OCI-LY3 (cell line): ENCODE results near the gene NOSTRIN.

Source experiments
- H2AFZ ChIP-seq: fragments of 200-600, 300-600 bp; shearing (Covaris generic); 2 replicates; pipeline ENCODE4 v1.6.0; 2014; ENCODE audit warnings: antibody characterized with exemption, low read depth, low read length
- H3K27ac ChIP-seq: fragments of 200-600, 300-600 bp; sonication (generic); 2 replicates; pipeline ENCODE4 v1.5.1; 2014; ENCODE audit warnings: mild to moderate bottlenecking, low read length, moderate library complexity, mixed read lengths
- H3K27me3 ChIP-seq: fragments of 200-600, 300-600 bp; sonication (generic); 2 replicates; pipeline ENCODE4 v1.6.1; 2014; ENCODE audit warnings: low read depth, low read length, mixed read lengths
- H3K36me3 ChIP-seq: fragments of 200-600, 300-600 bp; sonication (generic); replicated peaks from 2 replicates; pipeline ENCODE3; 2014; ENCODE audit warnings: low read depth, low read length, mixed read lengths
- H3K4me1 ChIP-seq: fragments of 300-600, 200-600 bp; sonication (generic); 2 replicates; pipeline ENCODE4 v1.6.1; 2014; ENCODE audit warnings: low read length, mixed read lengths
- H3K4me2 ChIP-seq: fragments of 200-600, 300-600 bp; sonication (generic); 2 replicates; pipeline ENCODE4 v1.6.1; 2014; ENCODE audit warnings: low read length, mixed read lengths
- H3K4me3 ChIP-seq: fragments of 300-600, 200-600 bp; sonication (generic); 2 replicates; pipeline ENCODE4 v1.5.1; 2014; ENCODE audit warnings: antibody characterized with exemption, mild to moderate bottlenecking, low read length, moderate library complexity
- H3K79me2 ChIP-seq: fragments of 300-600, 200-600 bp; shearing (Covaris generic); 2 replicates; pipeline ENCODE4 v1.6.1; 2014; ENCODE audit warnings: mild to moderate bottlenecking, low read length, mixed read lengths
- H3K9ac ChIP-seq: fragments of 300-600, 200-600 bp; shearing (Covaris generic); 2 replicates; pipeline ENCODE4 v1.6.0; 2014; ENCODE audit warnings: mild to moderate bottlenecking, low read length, moderate library complexity
- H3K9me3 ChIP-seq: fragments of 200-600, 300-600 bp; shearing (Covaris generic); 2 replicates; pipeline ENCODE4 v1.6.1; 2014; ENCODE audit warnings: low read length, mixed read lengths; ENCODE audit not compliant: insufficient read depth
- H4K20me1 ChIP-seq: fragments of 200-600, 300-600 bp; sonication (generic); 2 replicates; pipeline ENCODE4 v1.6.1; 2016; ENCODE audit warnings: low read length, mixed read lengths; ENCODE audit not compliant: insufficient read depth
- EZH2phosphoT487 ChIP-seq: fragments of 200-600 bp; shearing (Covaris generic); IDR thresholded peaks from 2 replicates; pipeline ENCODE4 v1.6.1; 2018; ENCODE audit warnings: antibody characterized with exemption, mixed run types, low read depth
- TF ChIP-seq, protein P1 (sequence below): fragments of 200-600, 300-600 bp; sonication (generic); IDR thresholded peaks from 2 replicates; pipeline ENCODE4 v1.5.1; 2014; ENCODE audit warnings: antibody characterized with exemption, low read length, low read depth

The NOSTRIN gene

DNA sequence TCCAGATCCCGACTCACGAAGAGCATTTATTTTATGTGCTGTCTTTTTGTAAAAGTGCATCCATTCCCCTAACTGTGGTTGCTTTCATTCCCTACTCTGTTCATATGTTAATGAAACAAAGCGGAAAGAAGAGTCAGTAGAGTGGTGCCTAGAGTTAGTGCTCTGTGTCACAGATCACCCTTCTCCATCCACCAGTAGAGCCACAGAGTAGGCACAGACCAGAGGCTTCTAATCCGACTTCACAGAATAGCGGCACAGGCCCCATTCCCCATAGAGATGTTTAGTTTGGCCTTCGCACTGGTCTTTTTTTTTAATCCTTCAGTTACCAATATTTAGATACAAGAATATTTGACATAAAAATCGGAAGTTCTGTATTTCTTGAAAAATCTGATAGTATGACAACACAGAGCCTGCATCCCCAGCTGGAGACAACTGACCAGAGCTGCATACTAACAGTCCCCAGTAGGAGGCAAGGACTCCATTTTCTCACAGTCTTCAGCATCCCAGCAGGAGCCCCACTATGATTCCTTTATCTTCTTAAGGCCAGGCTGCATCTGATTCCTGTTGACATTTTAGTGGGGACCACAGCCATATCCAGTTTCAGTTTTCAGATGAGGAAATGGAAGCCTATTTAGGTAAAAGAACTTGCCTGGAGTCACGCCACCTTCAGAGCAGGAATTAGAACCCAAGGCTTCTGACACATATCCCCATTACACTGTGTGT lies 105.7 kb downstream of the NOSTRIN start:
- Histone ChIP-seq H3K9ac (no peak overlapping the region), H3K4me1 (peaks cover 9% of the 10 kb centered on the region), H3K27me3 (peaks cover 25% of the 10 kb centered on the region), H2AFZ (no peak overlapping the region), H3K79me2 (no peaks in the 10 kb centered on the region), H3K9me3 (no peaks in the 10 kb centered on the region), H3K27ac (no peak overlapping the region), H3K4me3 (no peak overlapping the region), H4K20me1 (no peaks in the 10 kb centered on the region), H3K4me2 (no peak overlapping the region), H3K36me3 (no peaks in the 10 kb centered on the region)
- TF ChIP-seq, protein P1, sequence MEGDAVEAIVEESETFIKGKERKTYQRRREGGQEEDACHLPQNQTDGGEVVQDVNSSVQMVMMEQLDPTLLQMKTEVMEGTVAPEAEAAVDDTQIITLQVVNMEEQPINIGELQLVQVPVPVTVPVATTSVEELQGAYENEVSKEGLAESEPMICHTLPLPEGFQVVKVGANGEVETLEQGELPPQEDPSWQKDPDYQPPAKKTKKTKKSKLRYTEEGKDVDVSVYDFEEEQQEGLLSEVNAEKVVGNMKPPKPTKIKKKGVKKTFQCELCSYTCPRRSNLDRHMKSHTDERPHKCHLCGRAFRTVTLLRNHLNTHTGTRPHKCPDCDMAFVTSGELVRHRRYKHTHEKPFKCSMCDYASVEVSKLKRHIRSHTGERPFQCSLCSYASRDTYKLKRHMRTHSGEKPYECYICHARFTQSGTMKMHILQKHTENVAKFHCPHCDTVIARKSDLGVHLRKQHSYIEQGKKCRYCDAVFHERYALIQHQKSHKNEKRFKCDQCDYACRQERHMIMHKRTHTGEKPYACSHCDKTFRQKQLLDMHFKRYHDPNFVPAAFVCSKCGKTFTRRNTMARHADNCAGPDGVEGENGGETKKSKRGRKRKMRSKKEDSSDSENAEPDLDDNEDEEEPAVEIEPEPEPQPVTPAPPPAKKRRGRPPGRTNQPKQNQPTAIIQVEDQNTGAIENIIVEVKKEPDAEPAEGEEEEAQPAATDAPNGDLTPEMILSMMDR = no peak
- TF ChIP-seq EZH2phosphoT487 = no peak

DNA sequence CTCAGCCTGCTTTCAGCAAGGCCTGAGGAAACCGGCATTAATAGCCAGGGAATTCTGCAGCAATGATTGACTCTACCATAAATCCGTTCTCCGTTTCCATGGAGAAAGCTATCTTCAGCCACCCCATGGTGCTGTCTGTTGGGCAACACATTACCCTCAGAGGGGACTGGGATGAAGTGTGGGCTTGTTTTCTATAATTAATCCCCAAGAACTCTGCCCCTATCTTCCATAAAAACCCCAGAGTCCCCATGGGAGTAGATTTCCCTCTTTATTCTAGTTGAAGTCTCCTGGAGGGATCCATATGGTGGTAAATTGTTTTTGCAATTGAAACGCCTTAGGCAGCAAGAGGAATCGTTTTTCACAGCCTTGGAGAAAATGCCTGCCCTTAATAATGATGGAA lies 107.9 kb downstream of the NOSTRIN start:
- no peak overlapping the region for H3K9ac ChIP-seq
- peaks cover 27% of the 10 kb centered on the region for H3K27me3 ChIP-seq
- H3K4me1 ChIP-seq = peaks cover 9% of the 10 kb centered on the region
- H2AFZ ChIP-seq = no peak overlapping the region
- H3K4me2 ChIP-seq = no peak overlapping the region
- no peak overlapping the region for H3K4me3 ChIP-seq
- H3K36me3 ChIP-seq = no peaks in the 10 kb centered on the region
- H3K27ac ChIP-seq = no peak overlapping the region
- TF ChIP-seq EZH2phosphoT487 = no peak
- TF ChIP-seq, protein P1 = no peak
- no peaks in the 10 kb centered on the region for H3K9me3 ChIP-seq
- H3K79me2 ChIP-seq = no peaks in the 10 kb centered on the region
- H4K20me1 ChIP-seq = no peaks in the 10 kb centered on the region

DNA sequence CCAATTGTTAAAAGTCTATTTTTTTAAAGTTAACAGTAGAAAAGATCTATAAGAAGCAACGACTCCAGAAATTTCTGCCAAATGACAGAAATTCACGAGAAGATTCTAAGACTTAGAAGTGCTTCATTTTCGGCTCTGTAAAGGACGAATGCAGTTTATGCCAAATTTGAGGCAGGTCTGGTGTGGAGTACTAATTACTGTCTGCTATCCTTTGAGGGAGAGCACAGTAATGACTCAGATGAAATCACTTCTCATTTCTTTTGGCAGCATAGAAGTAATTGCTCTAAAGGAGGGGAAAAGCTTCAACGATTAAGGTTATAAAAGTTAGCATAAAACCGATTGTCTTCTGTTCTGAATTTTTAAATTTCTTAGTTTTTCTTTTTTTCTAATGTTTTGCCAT lies 110.0 kb downstream of the NOSTRIN start:
- Histone ChIP-seq H3K9ac (peak overlapping the region; percentile 17; the same call in 1 of the 2 replicates), H3K27me3 (peaks cover 18% of the 10 kb centered on the region), H2AFZ (0 out of 2 replicates have a peak overlapping the region, but pooled peaks have one; percentile 19), H3K4me3 (peak overlapping the region; percentile 77), H3K36me3 (no peaks in the 10 kb centered on the region), H3K4me2 (peak overlapping the region; percentile 86), H3K27ac (no peak overlapping the region), H3K9me3 (no peaks in the 10 kb centered on the region), H3K4me1 (peaks cover 9% of the 10 kb centered on the region), H4K20me1 (no peaks in the 10 kb centered on the region), H3K79me2 (no peaks in the 10 kb centered on the region)
- TF ChIP-seq EZH2phosphoT487 = no peak
- TF ChIP-seq, protein P1 = no peak

DNA sequence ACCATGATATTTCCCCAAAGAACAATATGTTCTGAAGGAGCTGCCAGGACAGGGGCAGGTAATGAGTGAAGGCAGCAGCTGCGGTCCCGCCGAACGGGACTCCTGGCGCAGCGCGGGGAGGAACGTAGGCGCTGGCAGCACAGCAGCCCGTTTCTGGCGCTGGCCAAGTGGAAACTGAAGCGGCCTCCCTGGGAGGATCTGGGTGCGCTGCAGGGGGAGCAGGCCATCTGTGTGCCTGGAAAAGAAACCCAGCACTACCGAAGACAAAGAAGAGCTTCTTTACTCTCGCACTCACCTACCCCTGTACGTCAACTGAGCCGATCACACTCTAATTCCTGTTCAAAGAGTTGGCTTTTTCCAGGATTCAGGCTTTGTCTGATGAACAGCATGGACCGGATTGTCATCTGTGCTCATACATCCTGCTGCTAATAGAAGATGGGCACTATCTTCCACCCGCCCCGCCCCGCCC lies 110.5 kb downstream of the NOSTRIN start:
- Histone ChIP-seq H3K4me2 (peak overlapping the region; percentile 86), H3K4me1 (peaks cover 9% of the 10 kb centered on the region), H3K9ac (peak overlapping the region; percentile 17; the same call in 1 of the 2 replicates), H3K4me3 (peak overlapping the region; percentile 77), H3K36me3 (no peaks in the 10 kb centered on the region), H2AFZ (0 out of 2 replicates have a peak overlapping the region, but pooled peaks have one; percentile 19), H3K27ac (no peak overlapping the region), H3K27me3 (peaks cover 18% of the 10 kb centered on the region), H3K9me3 (no peaks in the 10 kb centered on the region), H4K20me1 (no peaks in the 10 kb centered on the region), H3K79me2 (no peaks in the 10 kb centered on the region)
- no peak for TF ChIP-seq EZH2phosphoT487
- TF ChIP-seq, protein P1 = no peak
